ENCODE results near the gene ELF3.
A peak's percentile ranks its signal among the peaks of the same experiment; 100 is the strongest.
"Not testable (repeated sequence)": the region's sequence is repeated elsewhere in the genome, so short reads cannot be mapped to it uniquely, and the experiment has no call there.

ELF3 gene

DNA sequence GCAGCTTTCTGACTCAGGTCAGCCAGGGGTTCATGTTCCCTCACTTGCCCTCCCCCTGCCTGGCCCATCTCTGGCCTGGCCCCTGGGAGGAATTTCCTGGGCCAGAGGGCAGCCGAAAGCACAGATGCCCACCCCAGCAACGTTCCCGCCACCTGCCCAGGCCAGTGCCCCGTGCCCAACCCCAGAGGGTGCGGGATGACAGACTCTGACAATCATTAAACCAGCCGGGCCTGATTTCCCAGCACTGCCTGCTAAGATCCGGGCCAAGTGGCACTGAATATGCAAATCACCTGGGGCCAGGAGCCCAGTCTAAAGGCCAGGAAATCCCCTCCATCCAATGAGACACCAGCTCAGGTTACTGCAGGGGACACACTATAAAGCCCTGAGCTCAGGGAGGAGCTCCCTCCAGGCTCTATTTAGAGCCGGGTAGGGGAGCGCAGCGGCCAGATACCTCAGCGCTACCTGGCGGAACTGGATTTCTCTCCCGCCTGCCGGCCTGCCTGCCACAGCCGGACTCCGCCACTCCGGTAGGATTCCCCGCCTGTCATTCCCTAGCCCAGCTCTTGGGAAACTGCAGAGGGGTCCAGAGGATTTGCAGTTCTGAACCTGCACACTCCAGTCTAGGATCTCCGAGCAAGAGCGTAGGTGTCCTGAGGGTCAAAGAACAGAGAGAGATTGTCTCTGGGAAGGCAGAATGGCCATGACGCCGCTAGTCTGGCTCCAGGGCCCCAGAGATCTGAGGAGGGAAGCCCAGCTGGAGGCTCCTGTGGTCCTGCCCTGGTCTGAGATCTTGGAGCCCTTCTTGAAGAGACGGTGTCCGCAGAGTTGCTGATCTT lies at the start of gene ELF3:
ELF3 (plus strand) TSS at position 408 of the 836 bp plus-strand sequence. CDS start 550 bp downstream, outside the sequence.
- DNase-seq: no peak

DNA sequence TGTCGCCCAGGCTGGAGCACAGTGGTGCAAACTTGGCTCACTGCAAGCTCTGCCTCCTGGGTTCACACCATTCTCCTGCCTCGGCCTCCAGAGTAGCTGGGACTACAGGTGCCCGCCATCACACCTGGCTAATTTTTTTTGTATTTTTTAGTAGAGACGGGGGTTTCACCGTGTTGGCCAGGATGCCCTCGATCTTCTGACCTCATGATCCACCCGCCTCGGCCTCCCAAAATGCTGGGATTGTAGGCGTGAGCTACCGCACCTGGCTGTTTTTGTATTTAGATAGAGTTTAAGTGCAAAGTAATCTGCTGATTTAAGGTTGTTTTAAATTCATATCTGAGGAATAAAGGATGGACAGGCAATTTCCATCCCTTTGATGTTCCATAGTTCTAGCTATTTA lies 48.0 kb upstream of the ELF3 start:
- DNase-seq: not testable (repeated sequence)

DNA sequence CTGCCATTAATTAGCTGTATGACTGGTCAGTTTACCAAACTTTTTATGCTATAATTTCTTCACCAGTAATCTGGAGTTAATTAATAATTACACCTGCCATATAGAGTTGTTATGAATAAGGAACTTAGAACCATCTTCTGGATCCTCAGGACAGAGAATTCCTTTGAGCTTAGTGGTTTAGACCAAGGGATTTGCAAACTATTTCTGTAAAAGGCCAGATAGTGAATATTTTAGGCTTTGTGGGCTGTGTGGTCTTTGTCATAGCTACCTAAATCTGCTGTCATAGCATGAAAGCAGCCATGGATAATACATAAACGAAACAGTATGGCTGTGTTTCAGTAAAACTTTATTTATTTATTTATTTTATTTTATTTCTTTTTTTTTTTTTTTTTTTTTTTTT lies 46.1 kb upstream of the ELF3 start:
- no peak for DNase-seq

DNA sequence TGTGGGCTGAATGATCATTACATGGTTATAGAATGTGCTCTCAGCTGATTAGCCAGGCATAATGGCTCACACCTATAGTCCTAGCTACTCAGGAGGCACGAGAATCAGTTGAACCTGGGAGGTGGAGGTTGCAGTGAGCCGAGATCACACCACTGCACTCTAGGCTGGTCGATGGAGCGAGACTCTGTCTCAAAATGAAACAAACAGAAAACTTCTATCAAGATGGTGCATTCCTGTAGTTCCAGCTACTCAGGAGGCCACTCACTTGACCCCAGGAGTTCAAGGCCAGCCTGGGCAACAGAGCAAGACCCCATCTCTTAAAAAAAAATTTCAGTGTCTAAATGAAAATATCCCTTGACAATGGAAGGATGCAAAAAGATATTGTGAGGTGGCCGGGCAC lies 44.2 kb upstream of the ELF3 start:
- no peak for DNase-seq

DNA sequence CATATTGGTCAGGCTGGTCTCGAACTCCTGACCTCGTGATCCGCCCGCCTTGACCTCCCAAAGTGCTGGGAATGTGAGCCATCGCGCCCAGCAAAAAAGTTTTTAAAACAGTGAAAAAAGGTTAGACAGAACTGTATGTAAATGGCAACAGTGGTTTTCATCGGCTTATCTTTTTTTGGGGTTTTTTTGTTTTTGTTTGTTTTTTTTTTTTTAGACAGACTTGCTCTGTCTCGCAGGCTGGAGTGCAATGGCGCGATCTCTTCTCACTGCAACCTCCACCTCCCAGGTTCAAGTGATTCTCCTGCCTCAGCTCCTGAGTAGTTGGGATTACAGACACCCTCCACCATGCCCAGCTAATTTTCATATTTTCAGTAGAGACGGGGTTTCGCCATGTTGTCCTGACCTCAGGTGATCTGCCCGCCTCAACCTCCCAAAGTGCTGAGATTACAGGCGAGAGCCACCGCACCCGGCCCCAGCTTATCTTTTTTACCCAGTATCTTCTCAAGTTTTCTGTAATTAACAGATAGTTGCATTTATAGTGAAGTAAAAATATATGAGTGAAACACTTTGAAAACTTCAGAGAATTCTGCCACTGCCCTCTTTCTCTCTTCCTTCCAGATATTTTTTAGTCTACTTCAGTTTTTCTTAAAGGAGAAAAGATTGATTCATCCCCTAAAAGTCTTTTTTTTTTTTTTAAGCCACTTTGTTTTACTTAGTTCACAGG lies 42.0 kb upstream of the ELF3 start:
- DNase-seq: no peak

DNA sequence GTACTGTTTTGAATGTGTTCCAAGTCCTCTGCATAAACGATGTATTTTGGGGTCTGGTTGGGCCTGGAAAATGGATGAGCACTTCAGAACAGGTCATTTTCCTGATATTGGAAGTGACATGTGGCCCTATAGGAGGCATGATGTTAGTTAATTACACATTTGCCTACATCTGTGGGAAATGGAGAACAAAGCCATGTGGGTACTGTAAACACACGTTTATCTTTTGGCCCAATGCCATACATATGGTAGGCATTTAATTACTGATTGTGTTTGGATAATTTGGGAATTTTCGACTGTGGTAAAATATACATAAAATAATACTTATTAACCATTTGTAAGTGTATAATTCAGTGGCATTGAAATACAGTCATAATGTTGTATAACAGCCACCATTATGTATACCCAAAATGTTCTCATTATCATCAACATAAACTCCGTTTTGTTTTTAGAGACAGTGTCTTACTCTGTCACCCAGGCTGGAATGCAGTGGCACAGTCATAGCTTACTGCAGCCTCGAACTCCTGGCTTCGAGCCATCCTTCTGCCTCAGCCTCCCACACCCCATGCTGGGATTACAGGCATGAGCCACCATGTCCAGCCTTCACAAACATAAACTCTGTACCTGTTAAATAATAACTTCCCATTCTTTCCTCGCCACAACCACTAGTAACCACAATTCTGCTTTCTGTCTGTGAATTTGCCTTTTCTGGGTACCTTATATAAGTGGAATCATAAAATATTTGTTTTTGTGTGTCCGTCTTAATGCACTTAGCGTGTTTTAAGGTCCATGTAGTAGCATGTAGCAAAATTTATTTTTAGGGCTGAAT lies 39.8 kb upstream of the ELF3 start:
- DNase-seq: no peak

DNA sequence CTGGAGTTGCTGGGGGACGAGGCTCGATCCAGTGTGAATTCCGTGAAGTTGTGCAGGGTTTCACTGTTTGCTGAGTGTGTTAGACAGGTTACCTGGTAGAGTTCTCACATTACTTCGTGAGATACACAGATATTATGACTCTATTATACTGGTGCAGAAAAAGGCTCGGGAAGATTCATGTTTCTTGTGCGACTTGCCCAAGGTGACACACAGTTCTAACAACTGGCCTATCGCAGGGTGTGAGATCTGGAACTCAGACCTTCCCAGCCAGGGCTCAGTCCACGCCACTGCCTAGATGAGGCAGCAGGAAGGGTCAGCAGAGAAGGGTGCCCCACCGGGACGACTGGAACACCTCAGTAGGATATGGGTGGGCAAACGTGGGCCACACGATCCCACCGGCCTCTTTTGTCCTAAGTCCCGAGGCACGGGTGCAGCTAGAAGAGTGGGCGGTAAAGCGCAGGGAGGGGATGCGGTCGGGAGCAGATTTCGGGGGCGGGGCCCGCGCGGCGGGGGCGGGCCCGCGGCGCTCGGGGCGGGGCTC lies 28.2 kb upstream of the ELF3 start:
- DNase-seq: no peak

DNA sequence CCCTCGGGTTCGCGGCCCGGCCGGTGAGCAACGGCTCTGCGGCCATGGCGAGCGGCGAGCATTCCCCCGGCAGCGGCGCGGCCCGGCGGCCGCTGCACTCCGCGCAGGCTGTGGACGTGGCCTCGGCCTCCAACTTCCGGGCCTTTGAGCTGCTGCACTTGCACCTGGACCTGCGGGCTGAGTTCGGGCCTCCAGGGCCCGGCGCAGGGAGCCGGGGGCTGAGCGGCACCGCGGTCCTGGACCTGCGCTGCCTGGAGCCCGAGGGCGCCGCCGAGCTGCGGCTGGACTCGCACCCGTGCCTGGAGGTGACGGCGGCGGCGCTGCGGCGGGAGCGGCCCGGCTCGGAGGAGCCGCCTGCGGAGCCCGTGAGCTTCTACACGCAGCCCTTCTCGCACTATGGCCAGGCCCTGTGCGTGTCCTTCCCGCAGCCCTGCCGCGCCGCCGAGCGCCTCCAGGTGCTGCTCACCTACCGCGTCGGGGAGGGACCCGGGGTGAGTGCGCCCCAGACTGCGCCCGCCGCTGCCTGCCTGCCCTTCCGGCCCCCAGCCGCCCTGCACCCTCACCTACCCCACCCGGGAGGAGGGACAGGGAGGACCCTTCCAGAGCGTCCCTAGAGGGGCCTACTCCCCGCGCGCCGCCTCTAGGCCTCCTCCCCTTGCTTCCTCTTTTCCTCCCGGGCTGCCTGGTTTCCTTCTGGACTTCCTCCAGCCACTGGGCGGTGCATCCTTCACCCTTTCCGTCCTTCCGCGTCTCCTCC lies 27.6 kb upstream of the ELF3 start, which contains the start of gene RNPEP:
RNPEP (plus strand) TSS at position 26 of the 757 bp plus-strand sequence; CDS start at position 45, 19 bp downstream.
- DNase-seq: peak; percentile 51

DNA sequence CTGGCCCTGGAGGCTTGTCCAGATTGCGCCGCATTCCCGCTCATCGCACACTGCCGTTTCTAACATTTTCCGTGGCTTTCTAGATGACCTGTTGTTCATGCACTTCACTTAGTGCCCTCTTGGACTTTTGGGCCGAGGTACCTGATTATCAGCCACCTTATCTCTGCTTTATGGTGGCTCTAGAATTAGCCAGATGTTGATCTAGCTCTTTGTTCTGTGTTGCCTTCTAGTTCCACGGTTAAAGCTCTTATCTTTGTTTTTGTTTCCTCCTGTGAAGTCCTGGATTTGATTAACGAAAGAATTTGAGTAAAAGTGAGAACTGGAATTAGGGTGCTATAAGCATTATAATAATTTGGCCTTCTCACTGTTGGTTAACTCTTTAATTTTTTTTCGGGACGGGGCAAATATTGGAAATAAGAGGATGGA lies 27.0 kb upstream of the ELF3 start:
- DNase-seq: no peak

DNA sequence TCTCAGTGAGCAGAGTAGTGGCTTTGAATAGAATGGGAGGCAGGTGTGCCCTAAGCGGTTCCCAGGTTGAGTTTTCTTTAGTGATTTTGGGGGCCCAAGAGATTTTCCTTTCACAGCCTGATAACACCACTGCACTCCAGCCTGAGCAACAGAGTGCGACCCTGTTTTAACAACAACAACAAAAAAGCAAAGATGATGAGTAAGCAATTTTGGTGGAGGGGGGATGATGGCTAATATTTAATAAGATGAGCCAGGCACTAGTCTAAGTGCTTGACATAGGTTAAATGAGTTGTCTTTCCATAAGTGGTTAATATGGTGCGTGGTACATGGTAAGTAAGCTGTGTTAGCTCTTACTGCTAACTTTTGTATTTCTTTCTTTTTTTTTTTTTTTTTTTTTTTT lies 25.9 kb upstream of the ELF3 start:
- DNase-seq: no peak

DNA sequence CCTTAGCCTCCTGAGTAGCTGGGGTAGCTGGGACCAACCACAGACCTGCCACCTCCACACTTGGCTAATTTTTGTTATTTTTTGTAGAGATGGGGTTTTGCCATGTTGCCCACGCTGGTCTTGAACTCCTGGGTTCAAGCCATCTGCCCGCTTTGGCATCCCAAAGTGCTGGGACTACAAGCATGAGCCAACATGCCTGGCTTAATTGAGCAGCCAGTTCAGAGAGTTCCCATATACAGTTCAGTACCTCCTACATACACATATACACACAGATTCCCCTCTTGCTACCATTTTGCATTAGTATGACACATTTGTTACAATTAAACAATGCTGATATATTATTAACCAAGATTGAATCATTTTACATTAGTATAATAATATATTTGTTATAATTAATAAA lies 25.0 kb upstream of the ELF3 start:
- DNase-seq: no peak

DNA sequence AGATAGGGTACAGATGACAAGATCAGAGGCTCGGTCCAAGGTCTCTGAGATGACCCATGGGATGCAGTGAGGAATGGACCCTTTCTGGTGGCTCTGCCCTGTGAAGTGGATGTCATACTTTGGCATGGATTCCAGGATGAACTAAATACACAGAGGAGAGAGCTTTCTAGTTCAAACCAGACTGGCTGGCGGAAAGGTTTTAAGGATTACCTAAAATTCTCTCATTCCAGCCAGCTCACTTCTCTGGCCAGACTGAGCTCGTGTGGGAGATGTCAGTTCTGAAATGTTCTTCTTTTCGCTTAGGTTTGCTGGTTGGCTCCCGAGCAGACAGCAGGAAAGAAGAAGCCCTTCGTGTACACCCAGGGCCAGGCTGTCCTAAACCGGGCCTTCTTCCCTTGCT lies 21.8 kb upstream of the ELF3 start:
- DNase-seq: no peak

DNA sequence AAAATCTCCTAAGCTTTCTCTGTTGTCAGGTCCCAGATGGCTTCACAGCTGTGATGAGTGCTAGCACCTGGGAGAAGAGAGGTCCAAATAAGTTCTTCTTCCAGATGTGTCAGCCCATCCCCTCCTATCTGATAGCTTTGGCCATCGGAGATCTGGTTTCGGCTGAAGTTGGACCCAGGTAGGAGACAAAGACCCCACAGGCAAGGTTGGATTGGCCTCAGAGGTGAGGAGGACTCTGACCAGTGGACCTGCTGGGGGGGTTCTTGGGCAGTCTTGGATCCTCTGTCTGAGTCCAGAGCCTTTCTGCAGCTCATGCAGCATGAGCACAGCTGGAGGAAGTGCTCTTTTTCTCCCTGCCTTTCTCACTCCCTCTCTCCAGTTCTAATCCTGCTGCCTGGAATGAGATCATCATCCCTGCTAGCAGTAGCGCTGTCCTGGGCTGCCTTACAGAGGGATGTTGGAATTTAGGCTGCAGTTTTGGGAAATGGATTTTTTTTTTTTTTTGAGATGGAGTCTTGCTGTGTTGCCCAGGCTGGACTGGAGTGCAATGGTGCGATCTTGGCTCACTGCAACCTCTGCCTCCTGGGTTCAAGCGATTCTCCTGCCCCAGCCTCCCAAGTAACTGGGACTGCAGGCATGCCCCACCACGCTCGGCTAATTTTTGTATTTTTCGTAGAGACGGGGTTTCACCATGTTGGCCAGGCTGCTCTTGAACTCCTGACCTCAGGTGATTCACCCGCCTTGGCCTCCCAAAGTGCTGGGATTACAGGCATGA lies 20.8 kb upstream of the ELF3 start:
- no peak for DNase-seq

DNA sequence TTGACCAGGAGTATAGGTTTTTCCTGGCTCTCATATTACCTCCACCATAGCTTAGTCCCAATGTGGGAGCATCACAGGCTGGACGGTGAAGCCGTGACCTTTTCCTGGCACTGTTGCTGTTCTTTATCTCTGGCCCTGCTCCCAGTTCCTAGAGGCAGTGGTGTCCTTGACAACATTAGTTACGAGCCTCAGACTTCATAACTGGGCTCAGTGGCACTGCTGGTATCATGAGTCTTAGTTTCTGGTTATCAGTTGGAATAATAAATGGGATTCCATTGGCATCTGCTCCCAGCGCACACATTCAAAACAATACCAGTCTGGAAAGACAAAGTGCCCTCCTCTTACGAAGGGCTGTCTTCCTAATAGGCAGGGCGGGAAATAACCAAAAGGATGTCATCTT lies 20.0 kb upstream of the ELF3 start:
- no peak for DNase-seq

DNA sequence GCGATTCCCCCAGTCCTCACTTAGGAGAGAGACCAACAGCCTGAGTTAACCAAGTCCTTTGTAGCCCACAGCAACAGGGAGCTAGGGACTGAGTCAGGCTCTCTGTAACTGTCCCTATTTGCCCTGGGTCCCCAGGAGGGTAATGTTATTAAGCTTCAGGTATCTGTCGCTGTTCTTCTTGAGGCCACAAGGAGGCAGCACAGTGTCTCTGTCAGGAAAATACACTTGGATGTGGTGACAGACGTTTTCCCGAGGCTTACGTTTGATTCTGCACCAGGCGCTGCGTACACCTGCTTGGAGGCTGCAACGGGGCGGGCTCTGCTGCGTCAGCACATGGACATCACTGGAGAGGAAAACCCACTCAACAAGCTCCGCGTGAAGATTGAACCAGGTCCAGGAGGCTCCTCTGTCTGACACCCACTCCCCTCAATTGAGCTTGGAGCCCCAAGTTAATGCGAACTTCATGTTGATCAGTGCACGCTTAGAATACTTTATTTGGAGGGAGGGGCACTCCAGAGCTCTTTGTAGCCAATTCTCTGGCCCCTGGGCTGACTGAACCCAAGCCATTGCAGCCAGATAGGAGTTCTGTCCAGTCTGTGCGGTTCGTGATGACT lies 10.7 kb upstream of the ELF3 start:
- DNase-seq: peak; percentile 6

DNA sequence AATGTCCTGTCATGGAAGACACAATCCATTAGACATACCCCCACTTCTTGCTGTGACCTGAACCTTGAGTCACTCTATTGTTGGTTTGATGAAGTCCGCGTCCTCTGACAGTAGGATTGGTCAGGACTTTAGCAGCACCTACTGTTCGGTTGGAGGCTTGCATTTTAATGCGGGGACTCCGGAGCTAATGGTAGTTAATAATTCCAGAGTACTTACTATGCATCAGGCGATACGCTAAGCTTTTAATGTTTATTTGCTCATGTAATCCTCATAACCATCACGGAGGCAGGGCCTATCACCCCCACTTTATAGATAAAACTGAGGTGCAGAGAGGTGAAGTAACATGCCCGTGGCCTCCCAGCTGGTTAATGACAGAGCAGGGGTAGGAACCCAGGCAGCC lies 7.9 kb upstream of the ELF3 start:
- DNase-seq: no peak

DNA sequence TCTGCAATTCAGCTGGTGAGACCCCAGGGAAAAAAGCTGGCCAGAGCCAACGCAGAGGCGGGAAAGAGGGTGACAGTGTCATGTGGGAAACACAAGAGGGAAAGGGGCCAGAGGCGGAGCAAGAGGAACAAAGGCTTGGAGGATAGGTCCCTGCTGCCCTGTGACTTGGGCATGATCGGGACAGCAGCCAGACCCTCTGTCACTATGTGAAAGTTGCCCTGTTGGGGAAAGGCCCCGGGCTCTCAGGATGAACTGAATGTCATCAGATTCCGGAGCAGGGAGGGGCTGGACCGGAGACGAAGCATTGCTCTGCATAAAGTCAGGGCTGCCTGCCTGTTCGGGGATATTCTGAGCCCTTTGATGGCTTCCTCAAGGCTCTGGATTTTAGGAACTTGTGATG lies 5.7 kb upstream of the ELF3 start:
- DNase-seq: no peak

DNA sequence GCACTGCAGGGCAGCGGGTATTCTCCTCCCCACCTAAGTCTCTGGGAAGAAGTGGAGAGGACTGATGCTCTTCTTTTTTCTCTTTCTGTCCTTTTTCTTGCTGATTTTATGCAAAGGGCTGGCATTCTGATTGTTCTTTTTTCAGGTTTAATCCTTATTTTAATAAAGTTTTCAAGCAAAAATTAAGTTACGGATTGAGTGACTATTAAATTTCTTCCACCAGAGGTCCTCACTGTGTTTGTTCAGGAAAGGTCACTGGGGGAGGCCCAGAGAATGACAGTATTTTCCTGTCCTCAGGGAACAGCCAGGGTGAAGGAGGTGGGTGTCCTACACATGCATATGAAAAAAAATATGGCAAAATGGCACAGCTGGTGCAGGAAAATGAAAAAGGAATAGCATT lies 4.4 kb upstream of the ELF3 start:
- no peak for DNase-seq

DNA sequence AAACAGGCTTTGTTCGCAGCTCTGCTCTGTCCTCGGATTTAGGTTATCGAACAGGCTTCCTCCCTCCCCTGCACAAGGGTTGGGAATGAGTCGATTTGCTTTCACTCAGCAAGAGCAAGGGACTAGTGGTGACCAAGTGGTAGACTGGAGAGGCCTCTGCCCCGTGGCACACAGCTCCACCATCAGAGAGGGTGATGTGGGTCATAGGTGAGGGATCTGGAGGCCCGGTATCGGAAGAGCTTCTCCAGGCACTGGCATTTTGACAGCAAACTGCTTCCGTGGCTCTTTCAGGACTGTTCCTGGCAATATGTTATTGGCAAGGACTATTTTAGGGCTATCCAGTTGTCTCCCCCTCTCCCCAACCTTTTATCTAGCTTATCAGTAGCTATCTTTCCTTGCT lies 3.1 kb upstream of the ELF3 start:
- no peak for DNase-seq

DNA sequence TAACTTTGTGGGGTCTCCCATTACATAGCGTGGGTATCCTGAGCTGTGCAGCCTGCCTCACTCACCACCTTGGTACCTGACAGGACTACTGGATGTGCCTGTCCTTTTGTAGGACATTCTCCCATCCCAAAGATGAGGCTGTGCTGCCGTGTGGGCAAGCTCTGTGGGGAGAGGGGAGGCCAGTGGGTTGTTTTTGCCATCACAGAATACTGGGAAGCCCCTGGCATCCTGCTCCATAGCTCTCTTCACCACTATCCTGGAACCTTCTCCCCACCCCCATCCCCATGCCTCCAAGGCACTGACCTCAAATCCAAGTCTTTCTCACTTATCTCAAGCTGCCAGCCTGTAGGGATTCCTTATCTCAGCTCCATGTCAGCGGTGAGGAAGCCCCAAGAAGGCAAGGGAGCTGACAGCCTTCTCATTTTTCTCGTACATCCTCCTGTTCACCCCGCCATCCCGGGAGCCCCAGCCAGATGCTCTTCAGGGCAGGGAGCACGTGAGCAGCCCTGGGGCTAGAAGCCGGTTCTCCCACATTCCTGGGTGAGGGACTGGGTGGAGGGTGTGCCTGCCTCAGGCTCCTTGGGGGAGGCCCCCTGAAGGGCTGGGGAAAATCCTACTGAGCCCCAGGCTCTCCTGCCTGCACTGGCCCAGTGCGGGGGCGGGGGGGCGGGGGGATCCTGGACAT lies 2.4 kb upstream of the ELF3 start:
- DNase-seq: no peak
